Hematopoietic multipotent progenitor cell treated with erythropoietin and hydrocortisone succinate and interleukin-3 and kit ligand, for 15 days (in vitro differentiated cells): Measurements from ENCODE around the gene NWD2.
"Not testable (repeated sequence)": the region's sequence is repeated elsewhere in the genome, so short reads cannot be mapped to it uniquely, and the experiment has no call there.

Source experiments
- DNase-seq: peaks from one replicate; pipeline ENCODE4 v3.0.0-alpha.2; 2015; ENCODE audit warnings: low spot score

The NWD2 gene

DNA sequence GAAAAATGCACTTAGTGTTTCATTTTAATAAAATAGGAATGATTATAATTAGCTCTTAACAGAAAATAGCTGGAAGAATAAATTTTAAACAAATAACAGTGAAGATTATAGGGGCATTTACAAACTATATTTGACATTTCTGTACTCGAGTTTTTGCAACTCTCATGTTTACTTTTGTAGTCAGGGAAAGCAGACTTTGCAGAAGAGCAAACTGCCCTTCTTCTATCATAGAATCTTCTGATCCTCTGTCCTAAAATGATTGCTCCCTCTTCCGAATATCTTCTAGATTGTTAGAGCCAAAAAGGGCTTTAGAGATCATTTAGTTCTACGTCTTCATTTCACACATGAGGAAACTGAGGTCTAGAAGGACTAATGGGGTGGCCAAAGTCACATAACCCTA, 222.7 kb downstream of the NWD2 start:
- DNase-seq: no peak

DNA sequence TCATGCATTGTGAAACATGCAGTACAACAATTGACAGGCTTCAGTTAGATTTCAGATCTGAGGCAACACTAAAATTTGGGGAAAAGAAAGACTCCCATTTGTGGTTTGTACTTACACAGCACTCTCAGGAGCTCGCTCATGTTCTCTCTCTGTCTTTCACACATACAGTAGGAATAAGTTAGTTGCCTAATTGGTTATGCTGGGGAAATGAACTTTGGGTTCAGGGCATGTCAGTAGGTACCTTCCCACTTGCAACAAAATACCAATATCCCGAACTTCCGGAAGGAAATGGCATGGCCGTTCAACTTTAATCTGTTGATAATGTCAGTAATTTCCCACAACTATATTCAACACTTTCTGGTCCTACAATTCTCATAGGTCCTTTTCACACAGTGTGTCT, 223.3 kb downstream of the NWD2 start:
- DNase-seq: no peak

DNA sequence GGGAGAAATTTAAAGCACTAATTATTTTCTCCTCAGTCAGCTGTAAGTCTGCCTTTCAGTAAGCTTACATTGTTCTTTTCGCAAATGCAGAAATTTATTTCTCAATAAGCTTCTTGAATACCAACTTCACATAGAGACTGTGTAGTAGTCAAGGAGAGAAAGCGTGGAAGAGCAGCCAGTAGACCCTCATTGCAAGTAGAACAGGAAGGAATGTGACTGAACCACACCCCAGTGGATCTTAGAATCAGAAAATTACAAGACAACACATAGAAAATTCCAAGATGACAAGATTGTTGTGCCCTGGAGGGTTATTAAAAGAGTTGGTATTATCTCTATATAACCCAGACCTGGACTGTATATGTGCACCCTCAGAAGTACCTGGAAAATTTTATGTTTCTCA, 224.7 kb downstream of the NWD2 start:
- DNase-seq: no peak

DNA sequence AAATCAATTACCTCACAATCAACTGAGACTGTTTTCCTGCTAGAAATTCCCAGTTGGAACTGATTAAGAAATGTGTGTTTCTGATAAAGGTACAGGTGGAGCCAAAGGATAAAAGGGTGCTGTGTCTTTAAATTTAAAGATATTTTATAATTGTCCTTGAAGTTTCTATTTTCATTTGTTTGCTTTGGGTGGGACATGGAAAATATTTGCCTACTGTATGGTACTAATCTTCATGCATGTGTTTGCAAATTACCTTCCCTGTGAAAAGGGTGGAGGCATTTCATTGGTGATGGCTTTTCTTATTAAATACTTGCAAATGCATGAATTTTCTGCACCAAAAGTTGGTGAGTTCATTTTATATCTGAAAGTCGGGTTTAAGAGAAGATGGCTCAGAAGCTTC, 225.7 kb downstream of the NWD2 start:
- DNase-seq: no peak

DNA sequence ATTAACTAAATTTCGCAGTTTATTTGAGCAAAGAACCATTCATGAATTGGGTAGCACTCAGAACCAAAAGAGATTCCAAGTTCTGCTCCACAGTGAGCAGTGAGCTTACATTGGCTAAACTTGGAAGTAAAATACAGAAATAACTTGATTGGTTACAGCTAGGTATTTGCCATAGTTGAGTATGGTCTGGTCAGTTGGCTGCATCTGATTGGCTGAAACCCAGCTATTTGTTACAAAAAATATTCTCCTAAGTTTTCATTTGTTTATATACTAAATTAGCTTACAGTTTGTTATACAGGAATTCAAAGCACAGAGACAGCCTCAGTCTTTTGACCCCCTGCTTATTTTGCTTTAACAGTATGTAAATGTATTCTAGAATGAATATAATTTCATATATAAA, 226.6 kb downstream of the NWD2 start:
- no peak for DNase-seq

DNA sequence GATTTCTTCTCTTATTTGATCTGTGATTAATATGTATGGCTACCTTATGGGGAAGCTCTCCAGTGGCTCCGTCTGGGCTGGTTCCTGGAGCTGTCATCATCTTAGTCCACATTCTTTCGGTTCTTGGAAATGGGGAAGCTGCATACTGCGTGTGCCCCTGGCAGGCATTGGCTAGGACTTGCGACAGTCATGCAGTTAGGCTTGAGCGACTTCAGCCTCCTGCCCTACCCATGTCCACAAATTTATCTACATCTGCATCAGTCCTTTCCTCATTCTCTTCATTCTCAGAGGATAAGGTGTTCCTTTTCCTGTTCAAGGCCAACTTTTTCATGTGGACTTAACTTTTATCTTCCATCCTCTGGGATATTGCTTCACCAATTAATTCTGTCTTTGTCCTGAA, 227.4 kb downstream of the NWD2 start:
- DNase-seq: no peak

DNA sequence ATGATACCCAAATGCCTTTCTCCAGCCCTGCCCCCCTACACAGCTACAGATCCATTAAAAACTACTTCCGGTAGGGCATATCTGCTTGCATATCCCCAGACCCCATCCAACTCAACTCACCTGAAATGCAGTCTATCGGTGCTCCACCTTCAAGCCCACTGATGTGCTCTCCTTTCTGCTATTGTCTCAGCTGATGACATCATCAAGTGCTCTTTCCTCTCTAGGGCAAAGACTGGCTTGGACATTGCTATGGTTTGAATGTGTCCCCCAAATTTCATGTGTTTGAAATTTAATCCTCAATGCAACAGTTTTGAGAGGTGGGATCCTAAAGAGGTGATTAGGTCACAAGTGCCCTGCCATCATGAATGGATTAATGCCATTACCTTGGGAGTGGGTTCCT, 229.3 kb downstream of the NWD2 start:
- no peak for DNase-seq

DNA sequence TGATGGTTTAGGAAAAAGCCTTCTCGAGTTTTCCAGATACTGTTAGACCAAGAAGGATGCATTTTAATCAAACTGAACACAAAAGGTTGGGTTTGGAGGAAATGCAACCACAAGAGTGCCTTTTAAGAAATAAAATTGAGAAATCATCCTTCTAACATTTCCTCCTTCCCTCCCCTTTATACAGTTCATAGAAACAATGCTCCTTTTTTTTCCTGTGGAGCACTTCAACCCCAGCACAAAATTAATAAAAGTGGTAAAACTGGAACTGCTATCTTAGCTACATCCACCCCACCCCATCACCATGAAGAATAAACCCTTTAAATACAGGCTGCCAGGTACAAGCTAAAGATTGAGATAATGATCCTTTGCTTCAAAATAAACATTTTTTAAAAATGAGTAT, 230.5 kb downstream of the NWD2 start:
- DNase-seq: no peak

DNA sequence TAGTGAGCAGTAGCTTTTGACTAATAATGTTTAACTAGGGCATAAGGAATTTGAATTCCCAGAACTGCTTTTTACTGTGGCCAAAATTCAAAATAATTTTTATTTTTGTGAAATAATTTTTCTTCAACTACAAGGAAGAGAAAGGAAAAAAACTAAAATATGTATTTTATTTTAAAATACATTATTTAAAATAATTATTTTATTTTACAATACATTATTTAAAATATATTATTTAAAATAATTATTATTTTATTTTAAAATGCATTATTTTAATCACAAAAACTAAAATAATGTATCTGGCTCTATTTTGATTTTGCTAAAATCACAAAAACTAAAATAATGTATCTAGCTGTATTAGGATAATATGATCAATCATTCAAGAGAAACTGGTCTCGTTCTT, 231.2 kb downstream of the NWD2 start:
- DNase-seq: no peak

DNA sequence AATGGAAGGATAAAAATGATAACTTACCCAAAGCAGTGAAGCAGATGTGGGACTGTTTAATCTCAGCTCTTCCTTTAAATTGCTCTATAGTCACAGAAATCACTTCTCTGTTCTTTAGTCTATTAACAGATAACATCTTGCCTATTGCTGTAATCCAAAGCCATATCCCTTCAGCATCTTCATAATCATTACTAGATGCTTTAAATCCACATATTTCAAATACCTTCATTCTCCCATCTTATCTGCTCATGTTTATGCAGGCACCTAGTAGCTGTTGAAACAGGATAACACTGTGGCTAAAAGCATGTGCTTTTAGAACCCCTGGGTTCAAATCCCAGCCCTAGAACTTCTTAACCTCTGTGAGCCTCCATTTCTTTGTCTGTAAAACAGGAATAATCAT, 231.7 kb downstream of the NWD2 start:
- DNase-seq: no peak

DNA sequence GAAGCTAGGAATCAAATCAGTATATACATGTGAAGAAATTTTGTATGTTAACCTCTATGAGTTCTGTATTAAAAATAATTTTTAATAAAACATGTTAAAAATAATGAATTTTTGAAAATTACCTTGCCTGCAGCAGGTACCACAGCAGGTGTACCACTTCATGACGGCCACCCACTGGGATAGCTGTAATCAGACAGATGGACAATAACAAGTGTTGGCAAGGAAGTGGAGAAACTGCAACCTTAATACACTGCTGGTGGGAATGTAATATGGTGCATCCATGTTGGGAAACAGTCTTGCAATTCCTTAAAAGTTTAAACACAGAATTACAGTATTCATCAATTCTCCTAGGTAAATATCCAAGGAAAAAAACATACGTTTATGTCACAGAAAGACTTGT, 232.1 kb downstream of the NWD2 start:
- DNase-seq: no peak

DNA sequence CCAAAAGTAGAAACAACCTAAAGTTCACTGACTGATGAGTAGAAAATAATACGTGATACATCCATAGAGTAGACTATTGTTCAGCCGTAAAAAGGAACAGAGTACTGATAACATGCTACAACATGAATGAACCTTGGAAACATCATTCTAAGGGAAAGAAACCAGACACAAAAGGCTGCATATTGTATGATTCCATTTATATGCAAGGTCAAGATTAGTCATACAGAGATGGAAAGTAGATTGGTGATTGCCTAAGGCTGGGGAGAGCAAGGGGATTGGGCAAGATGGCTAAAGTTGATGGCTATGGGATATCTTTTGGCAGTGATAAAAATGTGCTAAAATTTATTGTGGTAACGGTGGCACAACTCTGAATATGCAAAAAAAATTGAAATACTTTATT, 232.6 kb downstream of the NWD2 start:
- no peak for DNase-seq

DNA sequence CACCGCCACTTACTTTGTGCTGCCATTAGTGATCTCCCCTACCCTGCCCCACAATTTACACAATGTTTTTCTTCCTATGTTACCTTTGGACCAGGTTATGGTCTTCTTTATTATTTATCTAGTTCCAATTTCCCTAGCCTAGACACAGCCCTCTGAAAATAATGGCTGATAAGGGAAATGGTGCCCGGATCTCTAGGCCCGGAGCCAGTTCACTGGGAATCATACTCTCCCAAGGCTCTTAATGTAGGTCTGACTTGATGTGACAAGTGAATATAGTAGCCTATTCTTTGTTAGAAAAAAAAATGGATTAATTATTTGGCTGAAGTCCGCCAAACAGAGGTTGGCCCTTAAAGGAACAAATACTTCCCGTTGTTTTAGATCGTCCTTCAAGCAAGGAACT, 233.6 kb downstream of the NWD2 start:
- DNase-seq: no peak

DNA sequence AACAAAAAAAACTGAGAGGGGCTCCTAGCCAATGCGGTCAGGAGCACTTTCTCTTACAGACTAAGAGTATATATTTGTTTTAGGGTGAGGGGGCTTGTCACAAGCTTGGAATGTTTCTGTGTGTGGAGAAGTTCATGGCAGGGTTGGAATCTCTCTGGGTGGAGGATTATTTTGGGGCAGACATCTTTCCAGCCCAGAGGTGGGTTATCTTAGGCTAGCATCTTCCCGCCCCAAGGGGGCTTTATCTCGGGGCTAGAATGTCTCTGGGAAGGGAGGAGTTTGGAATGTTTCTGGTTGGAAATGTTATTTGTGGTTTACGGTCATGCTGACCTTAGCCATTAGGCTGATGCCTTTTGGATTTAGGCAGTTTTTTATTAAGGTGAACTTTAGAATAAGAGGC, 236.0 kb downstream of the NWD2 start:
- DNase-seq: no peak

DNA sequence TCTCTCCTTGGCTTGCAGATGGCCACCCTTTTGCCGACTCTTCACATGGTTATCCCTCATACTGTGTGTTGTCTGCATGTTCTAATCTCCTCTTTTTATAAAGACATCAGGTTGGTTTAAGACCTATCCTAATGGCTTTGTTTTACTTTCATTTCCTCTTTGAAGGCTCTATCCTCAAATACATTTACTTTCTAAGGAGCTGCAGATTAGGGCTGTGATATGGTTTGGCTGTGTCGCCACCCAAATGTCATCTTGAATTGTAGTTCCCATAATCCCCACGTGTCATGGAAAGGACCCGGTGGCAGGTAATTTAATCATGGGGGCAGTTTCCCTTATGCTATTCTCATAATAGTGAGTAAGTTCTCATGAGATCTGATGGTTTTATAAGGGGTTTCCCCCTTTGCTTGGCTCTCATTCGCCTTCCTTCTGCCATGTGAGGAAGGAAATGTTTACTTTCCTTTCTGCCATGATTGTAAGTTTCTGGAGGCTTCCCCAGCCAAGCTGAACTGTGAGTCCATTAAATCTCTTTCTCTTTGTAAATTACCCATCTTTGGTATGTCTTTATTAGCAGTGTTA, 237.1 kb downstream of the NWD2 start:
- DNase-seq: no peak

DNA sequence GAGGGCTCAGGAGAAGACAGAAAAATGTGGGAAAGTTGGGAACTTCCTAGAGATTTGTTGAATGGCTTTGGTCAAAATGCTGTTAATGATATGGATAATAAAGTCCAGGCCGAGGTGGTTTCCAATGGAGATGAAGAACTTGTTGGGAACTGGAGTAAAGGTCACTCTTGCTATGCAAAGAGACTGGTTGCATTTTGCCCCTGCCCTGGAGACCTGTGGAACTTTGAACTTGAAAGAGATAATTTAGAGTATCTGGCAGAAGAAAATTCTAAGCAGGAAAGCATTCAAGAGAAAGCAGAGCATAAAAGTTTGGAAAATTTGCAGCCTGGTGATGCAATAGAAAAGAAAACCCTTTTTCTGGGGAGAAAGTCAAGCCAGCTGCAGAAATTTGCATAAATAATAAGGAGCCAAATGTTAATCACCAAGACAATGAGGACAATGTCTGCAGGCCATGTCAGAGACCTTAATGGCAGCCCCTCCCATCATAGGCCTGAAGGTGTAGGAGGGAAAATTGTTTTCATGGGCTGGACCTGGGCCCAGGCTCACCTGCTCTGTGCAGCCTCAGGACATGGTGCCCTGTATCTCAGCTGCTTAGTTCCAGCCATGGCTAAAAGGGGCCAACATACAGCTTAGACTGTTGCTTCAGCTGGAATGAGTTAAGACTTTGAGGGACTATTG, 237.8 kb downstream of the NWD2 start:
- DNase-seq: no peak

DNA sequence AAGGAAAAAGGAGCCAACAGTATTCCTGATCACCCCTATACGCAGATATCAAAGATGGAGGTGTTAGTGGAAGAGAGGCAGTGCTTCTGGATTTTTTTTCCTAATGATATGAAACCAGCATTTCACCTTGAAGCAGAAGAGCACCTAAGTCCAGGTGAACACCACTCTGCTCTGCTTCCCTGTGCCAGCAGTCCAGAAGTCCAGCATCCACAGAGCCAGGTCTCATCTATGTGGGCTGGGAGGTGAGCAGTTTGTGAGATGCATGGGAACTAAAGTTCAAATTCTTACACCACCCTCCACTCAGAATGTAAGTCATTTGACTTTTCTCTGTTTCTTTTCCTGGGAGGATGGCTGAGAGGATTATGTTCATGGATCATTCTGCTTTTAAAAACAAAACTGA, 239.1 kb downstream of the NWD2 start:
- no peak for DNase-seq

DNA sequence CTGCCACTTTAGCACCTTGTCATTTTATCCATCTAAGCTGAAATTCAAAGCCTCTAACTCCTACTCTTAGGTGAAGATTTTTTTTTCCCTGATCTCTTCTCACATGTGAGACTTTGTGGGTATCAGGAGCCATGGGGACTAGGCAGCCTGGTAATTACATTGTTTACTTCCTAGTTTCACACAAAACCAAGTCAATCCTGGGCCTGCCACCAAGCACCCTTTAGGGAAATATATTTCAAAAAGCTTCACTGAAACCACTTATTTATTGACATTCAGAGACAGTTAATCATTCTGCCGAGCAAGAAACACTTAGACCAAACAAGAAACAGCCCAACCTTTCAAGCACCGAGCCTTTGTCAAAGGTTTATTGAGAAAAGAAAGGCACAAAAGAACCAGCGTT, 241.6 kb downstream of the NWD2 start:
- DNase-seq: no peak

DNA sequence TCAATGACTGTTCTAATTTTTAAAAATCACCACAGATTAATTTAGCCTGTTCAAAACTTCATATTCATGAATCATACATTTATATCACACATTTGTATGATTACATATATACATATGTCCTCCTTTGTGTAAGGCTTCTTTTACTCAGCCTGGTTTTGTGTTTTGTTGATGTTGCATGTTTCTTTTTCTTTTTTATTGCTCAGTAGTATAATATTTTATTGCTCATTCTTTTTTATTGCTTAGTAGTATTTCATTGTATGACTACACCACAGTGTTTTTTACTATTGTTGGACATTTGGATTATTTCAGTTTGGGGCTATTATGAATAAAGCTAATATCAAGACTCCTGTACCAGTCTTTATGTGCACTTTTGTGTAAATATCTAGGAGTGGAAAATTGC, 243.1 kb downstream of the NWD2 start:
- DNase-seq: no peak

DNA sequence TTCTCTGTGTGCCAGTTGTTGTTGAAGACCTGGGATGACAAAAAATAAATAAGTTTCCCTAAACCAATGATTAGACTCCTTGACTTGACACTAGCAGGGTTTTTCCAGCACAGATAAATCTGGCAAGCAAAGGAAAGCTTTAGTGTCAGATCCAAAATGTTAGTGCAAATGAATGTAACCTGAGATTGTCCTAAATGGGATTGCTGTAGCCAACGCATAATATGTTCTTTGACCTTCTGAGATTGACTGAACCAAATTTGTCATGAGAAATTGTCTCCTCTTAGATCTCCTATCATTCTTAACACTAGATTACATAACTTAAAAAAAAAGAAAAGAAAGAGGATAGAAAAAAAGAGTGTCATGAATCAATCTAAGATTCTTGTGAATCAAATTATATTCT, 245.2 kb downstream of the NWD2 start:
- no peak for DNase-seq

DNA sequence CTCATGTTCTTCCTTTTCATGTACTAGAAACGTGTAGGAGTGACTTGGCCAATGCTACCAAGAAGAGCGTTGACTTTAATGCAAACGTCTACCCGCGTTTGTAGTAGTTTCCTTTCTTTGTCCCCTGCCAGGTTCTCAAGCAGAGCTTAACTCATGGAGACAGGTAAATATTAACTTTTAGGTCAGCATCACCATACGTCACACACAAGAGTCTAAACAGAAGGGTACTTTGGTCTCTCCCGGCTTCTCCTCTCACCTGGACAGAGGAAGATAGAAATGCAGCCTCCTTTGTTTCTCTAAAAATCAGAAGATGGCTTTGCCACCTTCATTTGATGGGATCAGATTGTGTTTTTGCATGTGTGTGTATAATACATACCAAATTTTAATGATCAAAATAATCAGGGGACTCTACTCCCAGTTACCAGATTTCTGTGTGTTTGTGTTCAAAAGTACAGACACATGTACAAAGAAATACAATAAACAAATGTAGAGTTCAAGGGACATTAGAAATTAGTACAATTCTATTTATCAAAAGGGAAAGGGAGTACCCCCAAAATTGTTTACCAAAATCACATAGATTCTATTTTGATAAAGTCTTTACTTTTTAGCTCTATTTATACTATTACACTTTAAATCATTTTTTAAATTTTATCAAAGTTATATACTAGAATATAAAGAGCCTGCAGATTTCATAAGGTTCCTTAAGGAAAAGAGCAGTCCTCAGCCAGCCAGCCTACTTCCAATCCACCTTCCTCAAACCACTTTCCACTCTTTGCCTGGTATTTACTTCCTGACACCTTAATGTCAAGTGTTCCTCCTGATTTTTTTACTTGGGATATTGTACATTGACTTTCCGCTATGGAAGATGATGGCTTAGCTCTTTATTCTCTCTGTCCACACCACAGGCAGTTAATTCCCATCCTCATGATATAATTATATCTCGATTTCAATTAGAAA, 246.1 kb downstream of the NWD2 start:
- DNase-seq: no peak

DNA sequence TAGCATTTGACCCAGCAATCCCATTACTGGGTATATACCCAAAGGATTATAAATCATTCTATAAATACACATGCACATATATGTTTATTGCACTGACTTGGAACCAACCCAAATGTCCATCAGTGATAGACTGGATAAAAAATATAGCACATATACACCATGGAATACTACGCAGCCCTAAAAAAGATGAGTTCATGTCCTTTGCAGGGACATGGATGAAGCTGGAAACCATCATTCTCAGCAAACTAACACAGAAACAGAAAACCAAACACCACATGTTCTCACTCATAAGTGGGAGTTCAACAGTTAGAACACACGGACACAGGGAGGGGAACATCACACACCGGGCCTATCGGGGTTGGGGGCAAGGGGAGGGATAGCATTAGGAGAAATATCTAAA, 250.8 kb downstream of the NWD2 start:
- not testable (repeated sequence) for DNase-seq
